ENCODE measurements around the gene EWSR1. TPM values are rescaled to one million over a fixed set of nuclear protein-coding genes. Genes with fewer than 3 reads are reported as not detected.
A peak's percentile ranks its signal among the peaks of the same experiment; 100 is the strongest.

The EWSR1 gene
- total RNA-seq, 1 experiment from 2014 or later = 462 TPM

DNA sequence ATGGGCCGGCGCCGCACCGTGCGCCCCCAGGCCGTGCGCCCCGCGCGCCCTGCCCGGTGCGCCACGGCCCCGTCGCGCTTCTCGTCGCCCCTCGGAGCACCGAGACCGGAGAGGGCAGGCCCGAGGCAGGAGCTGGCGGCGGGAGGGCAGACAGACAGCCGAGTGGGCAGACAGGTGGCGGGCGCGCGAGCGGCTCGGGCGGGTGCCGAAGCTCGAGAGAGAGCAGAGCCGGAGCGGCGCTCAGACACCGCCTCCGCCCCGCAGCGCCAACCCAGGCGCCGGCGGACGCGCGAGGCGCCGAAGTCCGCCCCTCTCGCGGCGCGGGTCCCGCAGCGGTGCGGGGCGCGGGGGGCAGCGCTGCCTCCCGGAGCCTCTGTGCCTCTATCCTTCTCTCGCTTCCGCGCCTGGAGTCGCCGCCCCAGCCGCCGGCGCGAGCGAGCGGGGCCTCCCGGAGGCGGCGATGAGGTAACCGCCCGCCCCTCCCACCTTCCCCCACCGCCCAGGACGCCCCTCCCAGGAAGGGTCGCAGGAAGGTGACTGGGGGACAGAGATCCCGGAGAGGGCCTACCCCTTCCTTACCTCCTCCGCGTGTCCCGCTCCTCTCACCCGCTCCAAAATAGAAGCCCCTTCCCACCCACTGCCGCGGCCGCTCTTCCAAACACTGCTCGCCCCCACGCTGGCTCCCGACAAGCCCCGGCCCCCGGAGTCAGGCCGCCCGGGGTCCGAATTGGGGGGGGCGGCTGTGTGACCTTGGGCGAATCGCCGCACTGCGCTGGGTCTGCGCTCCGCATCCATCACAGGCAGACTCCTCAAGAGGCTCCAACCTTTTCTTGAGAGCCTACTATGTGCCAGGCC, 47.4 kb downstream of the EWSR1 start, which contains the start of gene RASL10A:
Gene RASL10A, minus strand, starts transcription at position 412 of the 855 bp plus-strand sequence. CDS start 451 bp downstream, outside the sequence.
- H3K27ac Mint-ChIP-seq = no peak within 1 kb of the TSS
- H3K4me1 Mint-ChIP-seq = peaks cover 12 to 22% of the 10 kb centered on the region in 2 experiments

More for the DNA sequence above, 47.4 kb downstream of the EWSR1 start, which contains the start of gene RASL10A:
- Histone ChIP-seq H3K18ac (ENCODE audit: insufficient read length, low read depth, low read length) (no peak within 1 kb of the TSS), H3K9ac (ENCODE audit: extremely low read depth, insufficient read length, low read length) (no peak within 1 kb of the TSS), H2AFZ (ENCODE audit: low read length) (no peak within 1 kb of the TSS), H3K23me2 (ENCODE audit: insufficient read length, low read depth, low read length, poor library complexity, severe bottlenecking) (peaks cover 4% of the 10 kb centered on the region), H4K8ac (replicated peaks; ENCODE audit: insufficient read length, low read depth, low read length) (no peak within 1 kb of the TSS), H3K79me2 (ENCODE audit: insufficient read depth, low read length) (no peaks in the 10 kb centered on the region), H3K56ac (ENCODE audit: insufficient read length, low read depth, low read length) (no peak within 1 kb of the TSS), H4K20me1 (ENCODE audit: control insufficient read depth, insufficient read depth, insufficient read length) (no peaks in the 10 kb centered on the region), H3K79me1 (ENCODE audit: insufficient read depth, low read depth, low read length, poor library complexity, severe bottlenecking) (no peaks in the 10 kb centered on the region), H2BK15ac (ENCODE audit: low read depth, low read length) (no peak within 1 kb of the TSS), H3K4me2 (ENCODE audit: insufficient read depth, insufficient read length, low read length) (peak within 1 kb of the TSS; percentile 34), H3K27me3 (ENCODE audit: insufficient read depth, low read length) (peaks cover 33% of the 10 kb centered on the region), H4K5ac (ENCODE audit: insufficient read length, low read depth, low read length) (no peak within 1 kb of the TSS), H3K14ac (ENCODE audit: insufficient read depth, low read length) (no peak within 1 kb of the TSS; the same call in 1 of the 2 replicates), H2AK5ac (ENCODE audit: insufficient read length, low read length) (no peak within 1 kb of the TSS), H3K4ac (ENCODE audit: low read depth, low read length) (no peak within 1 kb of the TSS), H2BK5ac (ENCODE audit: insufficient read length, low read length) (no peak within 1 kb of the TSS), H2BK120ac (ENCODE audit: low read depth, low read length, poor library complexity, severe bottlenecking) (no peak within 1 kb of the TSS), H3K23ac (ENCODE audit: insufficient read length, low read depth, low read length) (no peak within 1 kb of the TSS), H2BK12ac (ENCODE audit: insufficient read length, low read depth, low read length) (no peak within 1 kb of the TSS), H3K4me1 (ENCODE audit: insufficient read depth, low read length) (no peaks in the 10 kb centered on the region), H3K27ac (ENCODE audit: insufficient read length, low read depth, low read length) (no peak within 1 kb of the TSS), H2BK20ac (ENCODE audit: low read depth, low read length, poor library complexity, severe bottlenecking) (no peak within 1 kb of the TSS), H4K91ac (ENCODE audit: insufficient read length, low read depth, low read length) (no peak within 1 kb of the TSS), H3T11ph (ENCODE audit: low read length) (no peak within 1 kb of the TSS), H3K9me3 (ENCODE audit: control insufficient read depth, low read depth, low read length) (no peaks in the 10 kb centered on the region)
- Mint-ChIP-seq H3K9me3 (peaks cover 5 to 17% of the 10 kb centered on the region in 2 experiments; a peak in 4 of 5 replicates), H3K4me3 (peak within 1 kb of the TSS; percentile 56 to 68), H3K36me3 (ENCODE audit: insufficient read depth in 1 of 3, low read depth in 3 of 3) (peaks cover 0 to 5% (median 2%) of the 10 kb centered on the region in 3 experiments; a peak in 3 of 7 replicates), H3K27me3 (ENCODE audit: low read depth) (peaks cover 57% of the 10 kb centered on the region)
- no peak for DNase-seq
- no CpG with 5 or more reads among the region's 103 CpGs for WGBS (ENCODE audit: extremely low coverage, insufficient read length, low lambda C conversion rate)
- TF ChIP-seq, protein P1, sequence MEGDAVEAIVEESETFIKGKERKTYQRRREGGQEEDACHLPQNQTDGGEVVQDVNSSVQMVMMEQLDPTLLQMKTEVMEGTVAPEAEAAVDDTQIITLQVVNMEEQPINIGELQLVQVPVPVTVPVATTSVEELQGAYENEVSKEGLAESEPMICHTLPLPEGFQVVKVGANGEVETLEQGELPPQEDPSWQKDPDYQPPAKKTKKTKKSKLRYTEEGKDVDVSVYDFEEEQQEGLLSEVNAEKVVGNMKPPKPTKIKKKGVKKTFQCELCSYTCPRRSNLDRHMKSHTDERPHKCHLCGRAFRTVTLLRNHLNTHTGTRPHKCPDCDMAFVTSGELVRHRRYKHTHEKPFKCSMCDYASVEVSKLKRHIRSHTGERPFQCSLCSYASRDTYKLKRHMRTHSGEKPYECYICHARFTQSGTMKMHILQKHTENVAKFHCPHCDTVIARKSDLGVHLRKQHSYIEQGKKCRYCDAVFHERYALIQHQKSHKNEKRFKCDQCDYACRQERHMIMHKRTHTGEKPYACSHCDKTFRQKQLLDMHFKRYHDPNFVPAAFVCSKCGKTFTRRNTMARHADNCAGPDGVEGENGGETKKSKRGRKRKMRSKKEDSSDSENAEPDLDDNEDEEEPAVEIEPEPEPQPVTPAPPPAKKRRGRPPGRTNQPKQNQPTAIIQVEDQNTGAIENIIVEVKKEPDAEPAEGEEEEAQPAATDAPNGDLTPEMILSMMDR (conservative IDR thresholded peaks at IDR 0.05) = no peak
